GM23338 (cell line): ENCODE results near the gene TDRD7. TPM values are rescaled to one million over a fixed set of nuclear protein-coding genes. Genes with fewer than 3 reads are reported as not detected.

ENCODE experiments used
- ATAC-seq: fragments of 200-7000 bp; cut with Tn5 transposase; 3 replicates; pipeline ENCODE4 v1.9.1; 2020
- DNase-seq: peaks from one replicate; pipeline ENCODE4 v3.0.0-alpha.2; 2015; ENCODE audit warnings: low spot score
- H2AFZ ChIP-seq: fragments of 200-600 bp; sonication (generic); 2 replicates; pipeline ENCODE4 v1.8.0; 2016; ENCODE audit warnings: antibody characterized with exemption, mild to moderate bottlenecking, moderate library complexity
- H3F3A ChIP-seq: fragments of 200-600 bp; sonication (generic); replicated peaks from 2 replicates; pipeline ENCODE4 v1.8.0; 2017; ENCODE audit warnings: antibody characterized with exemption, mixed run types, low read depth
- H3K27ac ChIP-seq: fragments of 200-600 bp; sonication (generic); 2 replicates; pipeline ENCODE4 v1.6.1; 2016; ENCODE audit warnings: low read depth
- H3K27me3 ChIP-seq: fragments of 200-600 bp; sonication (generic); 2 replicates; pipeline ENCODE4 v1.8.0; 2016; ENCODE audit warnings: mild to moderate bottlenecking, mixed run types, moderate library complexity; ENCODE audit not compliant: insufficient read depth
- H3K36me3 ChIP-seq: fragments of 200-600 bp; sonication (generic); 2 replicates; pipeline ENCODE4 v1.8.0; 2016; ENCODE audit warnings: mild to moderate bottlenecking; ENCODE audit not compliant: insufficient read depth
- H3K4me1 ChIP-seq: fragments of 200-600 bp; sonication (generic); 2 replicates; pipeline ENCODE4 v1.8.0; 2016; ENCODE audit warnings: mild to moderate bottlenecking, moderate library complexity; ENCODE audit not compliant: insufficient read depth
- H3K4me2 ChIP-seq: fragments of 200-600 bp; sonication (generic); 2 replicates; pipeline ENCODE4 v1.7.1; 2017; ENCODE audit warnings: mixed run types
- H3K4me3 ChIP-seq: fragments of 200-600 bp; sonication (generic); 2 replicates; pipeline ENCODE4 v1.6.1; 2016; ENCODE audit warnings: mixed run types
- H3K79me2 ChIP-seq: fragments of 200-600 bp; sonication (generic); replicated peaks from 2 replicates; pipeline ENCODE4 v1.8.0; 2017; ENCODE audit warnings: mild to moderate bottlenecking; ENCODE audit not compliant: insufficient read depth
- H3K9me2 ChIP-seq: fragments of 200-600 bp; sonication (generic); 2 replicates; pipeline ENCODE4 v1.8.0; 2017; ENCODE audit not compliant: insufficient read depth
- H4K20me1 ChIP-seq: fragments of 200-600 bp; sonication (generic); replicated peaks from 2 replicates; pipeline ENCODE4 v1.8.0; 2017; ENCODE audit warnings: mild to moderate bottlenecking; ENCODE audit not compliant: insufficient read depth
- H3K27ac Mint-ChIP-seq: 2 replicates; pipeline ENCODE4 v1.8.0; 2020; ENCODE audit warnings: inconsistent platforms, mild to moderate bottlenecking, moderate library complexity, mixed read lengths
- H3K27me3 Mint-ChIP-seq: 3 replicates; pipeline ENCODE4 v1.8.0; 2022; ENCODE audit warnings: low read depth, mild to moderate bottlenecking, moderate library complexity, mixed read lengths, inconsistent platforms; ENCODE audit not compliant: insufficient read depth, poor library complexity
- H3K36me3 Mint-ChIP-seq: 3 replicates; pipeline ENCODE4 v1.8.0; 2021; ENCODE audit warnings: low read depth, mild to moderate bottlenecking, inconsistent platforms, moderate library complexity, mixed read lengths
- H3K4me1 Mint-ChIP-seq: 3 replicates; pipeline ENCODE4 v1.8.0; 2020; ENCODE audit warnings: mild to moderate bottlenecking, inconsistent platforms, mixed read lengths
- H3K4me3 Mint-ChIP-seq: 3 replicates; pipeline ENCODE4 v1.8.0; 2021; ENCODE audit warnings: moderate library complexity, mild to moderate bottlenecking, inconsistent platforms, mixed read lengths
- H3K9me3 Mint-ChIP-seq: 3 replicates; pipeline ENCODE4 v1.8.0; 2020; ENCODE audit warnings: moderate library complexity, mild to moderate bottlenecking, inconsistent platforms, mixed read lengths
- CREB1 ChIP-seq: fragments of 250-450 bp; sonication (Bioruptor Pico); IDR thresholded peaks from 2 replicates; pipeline ENCODE4 v1.5.0; 2020; ENCODE audit warnings: low read depth, mild to moderate bottlenecking, moderate library complexity
- EZH2 ChIP-seq: fragments of 200-600 bp; sonication (generic); IDR thresholded peaks from one replicate; pipeline ENCODE4 v1.8.0; 2017; ENCODE audit warnings: antibody characterized with exemption, mild to moderate bottlenecking, low read depth; ENCODE audit not compliant: unreplicated experiment
- EZH2phosphoT487 ChIP-seq: fragments of 200-600 bp; sonication (generic); IDR thresholded peaks from one replicate; pipeline ENCODE4 v1.8.1; 2018; ENCODE audit warnings: antibody characterized with exemption; ENCODE audit not compliant: unreplicated experiment
- JUNB ChIP-seq: IDR thresholded peaks from one replicate; pipeline ENCODE4 v1.6.1; 2016; ENCODE audit warnings: antibody characterized with exemption; ENCODE audit not compliant: unreplicated experiment
- NANOG ChIP-seq: IDR thresholded peaks from 2 replicates; pipeline ENCODE4 v1.6.1; 2016; ENCODE audit warnings: antibody characterized with exemption, borderline replicate concordance
- POLR2AphosphoS5 ChIP-seq: IDR thresholded peaks from 2 replicates; pipeline ENCODE4 v1.6.1; 2016; ENCODE audit warnings: antibody characterized with exemption, low read depth
- STAT1 ChIP-seq: IDR thresholded peaks from one replicate; pipeline ENCODE4 v1.6.1; 2016; ENCODE audit warnings: antibody characterized with exemption; ENCODE audit not compliant: unreplicated experiment
- ZNF114 ChIP-seq: fragments of 250-450 bp; sonication (Bioruptor Pico); IDR thresholded peaks from 2 replicates; pipeline ENCODE4 v1.5.0; 2020; ENCODE audit warnings: mild to moderate bottlenecking, moderate library complexity
- ZNF331 ChIP-seq: fragments of 250-450 bp; sonication (Bioruptor Pico); IDR thresholded peaks from 2 replicates; pipeline ENCODE4 v1.5.0; 2020; ENCODE audit warnings: low read depth, mild to moderate bottlenecking, moderate library complexity
- polyA plus RNA-seq: library from polyadenylated mRNA; unstranded; fragments of >200 nt; fragmentation: Nextera tagmentation; extraction: Ambion mirVana; gene quantifications from 2 replicates; pipeline ENCODE4 v1.2.1, GENCODE V29; 2016
- total RNA-seq: library from RNA; depleted of rRNA; stranded (reverse); fragments of >200 nt; shearing (Covaris generic); gene quantifications from 2 replicates; pipeline ENCODE4 v1.2.3, GENCODE V29; 2014
- TF ChIP-seq, protein P1 (sequence below): fragments of 250-450 bp; sonication (Bioruptor Pico); IDR thresholded peaks from 2 replicates; pipeline ENCODE4 v1.5.0; 2020; ENCODE audit warnings: mild to moderate bottlenecking, moderate library complexity
- TF ChIP-seq, protein P2 (sequence below), 2 experiments: fragments of 200-600 bp in 1 of 2; sonication (generic) in 1 of 2; conservative IDR thresholded peaks; 2 replicates each; pipeline versions ENCODE4 v1.5.1 to v1.6.1; 2016 to 2017; ENCODE audit warnings: antibody characterized with exemption in 2 of 2, low read depth in 2 of 2, mild to moderate bottlenecking in 2 of 2, moderate library complexity in 1 of 2
- TF ChIP-seq, protein P3 (sequence below): IDR thresholded peaks from one replicate; pipeline ENCODE4 v1.6.1; 2018; ENCODE audit warnings: antibody characterized with exemption; ENCODE audit not compliant: unreplicated experiment
- TF ChIP-seq, protein P4 (sequence below): IDR thresholded peaks from 2 replicates; pipeline ENCODE4 v1.6.1; 2016; ENCODE audit warnings: antibody characterized with exemption

TDRD7 gene
- total and polyA plus RNA-seq, 2 experiments from 2014 or later, result 1.7 to 3.1 TPM

DNA sequence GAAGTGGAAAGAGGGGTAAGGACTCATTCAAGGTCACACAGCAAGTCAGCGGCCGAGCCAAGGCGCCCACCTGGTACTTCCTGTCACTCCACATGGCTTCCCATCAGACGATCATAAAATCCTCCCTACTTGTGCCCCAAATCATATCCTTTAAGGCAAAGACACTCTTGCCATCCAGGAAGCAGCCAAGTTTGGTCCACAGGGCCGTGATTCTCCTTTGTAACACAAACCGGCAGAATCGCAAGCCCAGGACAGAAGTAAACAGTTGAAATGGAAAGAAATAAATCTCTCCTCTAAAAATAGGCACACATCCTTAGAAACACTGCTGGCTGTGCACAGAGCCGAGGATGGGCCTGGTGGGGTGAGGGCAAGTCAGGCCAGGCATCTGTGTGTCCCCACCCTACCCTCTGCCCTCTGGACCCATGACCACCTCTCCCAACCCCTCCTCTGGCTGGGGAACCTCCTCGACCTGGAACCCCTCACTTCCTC is 120.0 kb downstream of the TDRD7 start:
- TF ChIP-seq STAT1 (no peak), JUNB (no peak), ZNF114 (no peak), NANOG (no peak), CREB1 (CRISPR knock-in tag) (no peak), EZH2phosphoT487 (no peak), ZNF331 (CRISPR knock-in tag) (no peak), EZH2 (no peak), POLR2AphosphoS5 (no peak)
- TF ChIP-seq, protein P1, sequence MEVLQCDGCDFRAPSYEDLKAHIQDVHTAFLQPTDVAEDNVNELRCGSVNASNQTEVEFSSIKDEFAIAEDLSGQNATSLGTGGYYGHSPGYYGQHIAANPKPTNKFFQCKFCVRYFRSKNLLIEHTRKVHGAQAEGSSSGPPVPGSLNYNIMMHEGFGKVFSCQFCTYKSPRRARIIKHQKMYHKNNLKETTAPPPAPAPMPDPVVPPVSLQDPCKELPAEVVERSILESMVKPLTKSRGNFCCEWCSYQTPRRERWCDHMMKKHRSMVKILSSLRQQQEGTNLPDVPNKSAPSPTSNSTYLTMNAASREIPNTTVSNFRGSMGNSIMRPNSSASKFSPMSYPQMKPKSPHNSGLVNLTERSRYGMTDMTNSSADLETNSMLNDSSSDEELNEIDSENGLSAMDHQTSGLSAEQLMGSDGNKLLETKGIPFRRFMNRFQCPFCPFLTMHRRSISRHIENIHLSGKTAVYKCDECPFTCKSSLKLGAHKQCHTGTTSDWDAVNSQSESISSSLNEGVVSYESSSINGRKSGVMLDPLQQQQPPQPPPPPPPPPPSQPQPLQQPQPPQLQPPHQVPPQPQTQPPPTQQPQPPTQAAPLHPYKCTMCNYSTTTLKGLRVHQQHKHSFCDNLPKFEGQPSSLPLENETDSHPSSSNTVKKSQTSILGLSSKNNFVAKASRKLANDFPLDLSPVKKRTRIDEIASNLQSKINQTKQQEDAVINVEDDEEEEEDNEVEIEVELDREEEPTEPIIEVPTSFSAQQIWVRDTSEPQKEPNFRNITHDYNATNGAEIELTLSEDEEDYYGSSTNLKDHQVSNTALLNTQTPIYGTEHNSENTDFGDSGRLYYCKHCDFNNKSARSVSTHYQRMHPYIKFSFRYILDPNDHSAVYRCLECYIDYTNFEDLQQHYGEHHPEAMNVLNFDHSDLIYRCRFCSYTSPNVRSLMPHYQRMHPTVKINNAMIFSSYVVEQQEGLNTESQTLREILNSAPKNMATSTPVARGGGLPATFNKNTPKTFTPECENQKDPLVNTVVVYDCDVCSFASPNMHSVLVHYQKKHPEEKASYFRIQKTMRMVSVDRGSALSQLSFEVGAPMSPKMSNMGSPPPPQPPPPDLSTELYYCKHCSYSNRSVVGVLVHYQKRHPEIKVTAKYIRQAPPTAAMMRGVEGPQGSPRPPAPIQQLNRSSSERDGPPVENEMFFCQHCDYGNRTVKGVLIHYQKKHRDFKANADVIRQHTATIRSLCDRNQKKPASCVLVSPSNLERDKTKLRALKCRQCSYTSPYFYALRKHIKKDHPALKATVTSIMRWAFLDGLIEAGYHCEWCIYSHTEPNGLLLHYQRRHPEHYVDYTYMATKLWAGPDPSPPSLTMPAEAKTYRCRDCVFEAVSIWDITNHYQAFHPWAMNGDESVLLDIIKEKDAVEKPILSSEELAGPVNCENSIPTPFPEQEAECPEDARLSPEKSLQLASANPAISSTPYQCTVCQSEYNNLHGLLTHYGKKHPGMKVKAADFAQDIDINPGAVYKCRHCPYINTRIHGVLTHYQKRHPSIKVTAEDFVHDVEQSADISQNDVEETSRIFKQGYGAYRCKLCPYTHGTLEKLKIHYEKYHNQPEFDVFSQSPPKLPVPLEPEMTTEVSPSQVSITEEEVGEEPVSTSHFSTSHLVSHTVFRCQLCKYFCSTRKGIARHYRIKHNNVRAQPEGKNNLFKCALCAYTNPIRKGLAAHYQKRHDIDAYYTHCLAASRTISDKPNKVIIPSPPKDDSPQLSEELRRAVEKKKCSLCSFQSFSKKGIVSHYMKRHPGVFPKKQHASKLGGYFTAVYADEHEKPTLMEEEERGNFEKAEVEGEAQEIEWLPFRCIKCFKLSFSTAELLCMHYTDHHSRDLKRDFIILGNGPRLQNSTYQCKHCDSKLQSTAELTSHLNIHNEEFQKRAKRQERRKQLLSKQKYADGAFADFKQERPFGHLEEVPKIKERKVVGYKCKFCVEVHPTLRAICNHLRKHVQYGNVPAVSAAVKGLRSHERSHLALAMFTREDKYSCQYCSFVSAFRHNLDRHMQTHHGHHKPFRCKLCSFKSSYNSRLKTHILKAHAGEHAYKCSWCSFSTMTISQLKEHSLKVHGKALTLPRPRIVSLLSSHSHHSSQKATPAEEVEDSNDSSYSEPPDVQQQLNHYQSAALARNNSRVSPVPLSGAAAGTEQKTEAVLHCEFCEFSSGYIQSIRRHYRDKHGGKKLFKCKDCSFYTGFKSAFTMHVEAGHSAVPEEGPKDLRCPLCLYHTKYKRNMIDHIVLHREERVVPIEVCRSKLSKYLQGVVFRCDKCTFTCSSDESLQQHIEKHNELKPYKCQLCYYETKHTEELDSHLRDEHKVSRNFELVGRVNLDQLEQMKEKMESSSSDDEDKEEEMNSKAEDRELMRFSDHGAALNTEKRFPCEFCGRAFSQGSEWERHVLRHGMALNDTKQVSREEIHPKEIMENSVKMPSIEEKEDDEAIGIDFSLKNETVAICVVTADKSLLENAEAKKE, result no peak
- TF ChIP-seq, protein P2, sequence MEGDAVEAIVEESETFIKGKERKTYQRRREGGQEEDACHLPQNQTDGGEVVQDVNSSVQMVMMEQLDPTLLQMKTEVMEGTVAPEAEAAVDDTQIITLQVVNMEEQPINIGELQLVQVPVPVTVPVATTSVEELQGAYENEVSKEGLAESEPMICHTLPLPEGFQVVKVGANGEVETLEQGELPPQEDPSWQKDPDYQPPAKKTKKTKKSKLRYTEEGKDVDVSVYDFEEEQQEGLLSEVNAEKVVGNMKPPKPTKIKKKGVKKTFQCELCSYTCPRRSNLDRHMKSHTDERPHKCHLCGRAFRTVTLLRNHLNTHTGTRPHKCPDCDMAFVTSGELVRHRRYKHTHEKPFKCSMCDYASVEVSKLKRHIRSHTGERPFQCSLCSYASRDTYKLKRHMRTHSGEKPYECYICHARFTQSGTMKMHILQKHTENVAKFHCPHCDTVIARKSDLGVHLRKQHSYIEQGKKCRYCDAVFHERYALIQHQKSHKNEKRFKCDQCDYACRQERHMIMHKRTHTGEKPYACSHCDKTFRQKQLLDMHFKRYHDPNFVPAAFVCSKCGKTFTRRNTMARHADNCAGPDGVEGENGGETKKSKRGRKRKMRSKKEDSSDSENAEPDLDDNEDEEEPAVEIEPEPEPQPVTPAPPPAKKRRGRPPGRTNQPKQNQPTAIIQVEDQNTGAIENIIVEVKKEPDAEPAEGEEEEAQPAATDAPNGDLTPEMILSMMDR (conservative IDR thresholded peaks at IDR 0.05; ENCODE audit: low read depth in 2 of 2), result no peak
- TF ChIP-seq, protein P3, sequence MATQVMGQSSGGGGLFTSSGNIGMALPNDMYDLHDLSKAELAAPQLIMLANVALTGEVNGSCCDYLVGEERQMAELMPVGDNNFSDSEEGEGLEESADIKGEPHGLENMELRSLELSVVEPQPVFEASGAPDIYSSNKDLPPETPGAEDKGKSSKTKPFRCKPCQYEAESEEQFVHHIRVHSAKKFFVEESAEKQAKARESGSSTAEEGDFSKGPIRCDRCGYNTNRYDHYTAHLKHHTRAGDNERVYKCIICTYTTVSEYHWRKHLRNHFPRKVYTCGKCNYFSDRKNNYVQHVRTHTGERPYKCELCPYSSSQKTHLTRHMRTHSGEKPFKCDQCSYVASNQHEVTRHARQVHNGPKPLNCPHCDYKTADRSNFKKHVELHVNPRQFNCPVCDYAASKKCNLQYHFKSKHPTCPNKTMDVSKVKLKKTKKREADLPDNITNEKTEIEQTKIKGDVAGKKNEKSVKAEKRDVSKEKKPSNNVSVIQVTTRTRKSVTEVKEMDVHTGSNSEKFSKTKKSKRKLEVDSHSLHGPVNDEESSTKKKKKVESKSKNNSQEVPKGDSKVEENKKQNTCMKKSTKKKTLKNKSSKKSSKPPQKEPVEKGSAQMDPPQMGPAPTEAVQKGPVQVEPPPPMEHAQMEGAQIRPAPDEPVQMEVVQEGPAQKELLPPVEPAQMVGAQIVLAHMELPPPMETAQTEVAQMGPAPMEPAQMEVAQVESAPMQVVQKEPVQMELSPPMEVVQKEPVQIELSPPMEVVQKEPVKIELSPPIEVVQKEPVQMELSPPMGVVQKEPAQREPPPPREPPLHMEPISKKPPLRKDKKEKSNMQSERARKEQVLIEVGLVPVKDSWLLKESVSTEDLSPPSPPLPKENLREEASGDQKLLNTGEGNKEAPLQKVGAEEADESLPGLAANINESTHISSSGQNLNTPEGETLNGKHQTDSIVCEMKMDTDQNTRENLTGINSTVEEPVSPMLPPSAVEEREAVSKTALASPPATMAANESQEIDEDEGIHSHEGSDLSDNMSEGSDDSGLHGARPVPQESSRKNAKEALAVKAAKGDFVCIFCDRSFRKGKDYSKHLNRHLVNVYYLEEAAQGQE, result no peak
- TF ChIP-seq, protein P4, sequence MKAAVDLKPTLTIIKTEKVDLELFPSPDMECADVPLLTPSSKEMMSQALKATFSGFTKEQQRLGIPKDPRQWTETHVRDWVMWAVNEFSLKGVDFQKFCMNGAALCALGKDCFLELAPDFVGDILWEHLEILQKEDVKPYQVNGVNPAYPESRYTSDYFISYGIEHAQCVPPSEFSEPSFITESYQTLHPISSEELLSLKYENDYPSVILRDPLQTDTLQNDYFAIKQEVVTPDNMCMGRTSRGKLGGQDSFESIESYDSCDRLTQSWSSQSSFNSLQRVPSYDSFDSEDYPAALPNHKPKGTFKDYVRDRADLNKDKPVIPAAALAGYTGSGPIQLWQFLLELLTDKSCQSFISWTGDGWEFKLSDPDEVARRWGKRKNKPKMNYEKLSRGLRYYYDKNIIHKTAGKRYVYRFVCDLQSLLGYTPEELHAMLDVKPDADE, result no peak
- no peak overlapping the region for H3K4me3 ChIP-seq
- no peaks in the 10 kb centered on the region for H3K9me3 Mint-ChIP-seq
- no peak overlapping the region for H3K4me3 Mint-ChIP-seq
- DNase-seq (no peak), ATAC-seq (no peak)
- H3K79me2 ChIP-seq, result no peaks in the 10 kb centered on the region
- H3K27ac Mint-ChIP-seq, result no peak overlapping the region
- no peaks in the 10 kb centered on the region for H4K20me1 ChIP-seq
- no peaks in the 10 kb centered on the region for H3K27me3 ChIP-seq
- H3K4me1 ChIP-seq, result peaks cover 16% of the 10 kb centered on the region
- no peak overlapping the region for H3K4me2 ChIP-seq
- H3K36me3 ChIP-seq, result no peaks in the 10 kb centered on the region
- peaks cover 10% of the 10 kb centered on the region for H3K27me3 Mint-ChIP-seq
- no peaks in the 10 kb centered on the region for H3F3A ChIP-seq
- 0 out of 2 replicates have a peak overlapping the region, but pooled peaks have one; percentile 38 for H2AFZ ChIP-seq
- H3K9me2 ChIP-seq, result no peaks in the 10 kb centered on the region
- no peaks in the 10 kb centered on the region for H3K36me3 Mint-ChIP-seq
- H3K4me1 Mint-ChIP-seq, result peaks cover 29% of the 10 kb centered on the region
- no peak overlapping the region for H3K27ac ChIP-seq
